ENCODE measurements around the gene CPT1C.

- TF ChIP-seq TAF1 (IDR thresholded peaks at IDR 0.05; ENCODE audit: low read depth, low read length): no peak
- TF ChIP-seq POLR2AphosphoS5 (IDR thresholded peaks at IDR 0.05; ENCODE audit: low read depth, low read length): no peak
Measured at GRCh38 chr19:49654581-49654980, 36.3 kb upstream of the CPT1C start.
